Mesothelial cell of epicardium (in vitro differentiated cells): ENCODE measurements around the gene QKI. TPM values are rescaled to one million over a fixed set of nuclear protein-coding genes. Genes with fewer than 3 reads are reported as not detected.

Experiments used
- DNase-seq, 2 experiments: peaks; one replicate each; pipeline ENCODE4 v3.0.0; 2021; ENCODE audit warnings: low spot score in 2 of 2; ENCODE audit not compliant: unreplicated experiment in 2 of 2
- H3K27ac Mint-ChIP-seq: 2 replicates; pipeline ENCODE4 v1.8.0; 2021; ENCODE audit warnings: mixed read lengths
- H3K27me3 Mint-ChIP-seq: 2 replicates; pipeline ENCODE4 v1.8.0; 2021; ENCODE audit warnings: low read depth, mixed read lengths
- H3K36me3 Mint-ChIP-seq: 2 replicates; pipeline ENCODE4 v1.8.0; 2021; ENCODE audit warnings: mixed read lengths
- H3K4me1 Mint-ChIP-seq: 2 replicates; pipeline ENCODE4 v1.8.0; 2021; ENCODE audit warnings: mixed read lengths
- H3K4me3 Mint-ChIP-seq: 2 replicates; pipeline ENCODE4 v1.8.0; 2021; ENCODE audit warnings: mild to moderate bottlenecking, moderate library complexity, mixed read lengths
- H3K9me3 Mint-ChIP-seq: 2 replicates; pipeline ENCODE4 v1.8.0; 2021; ENCODE audit warnings: mixed read lengths
- CTCF ChIP-seq: fragments of 200-600 bp; sonication (generic); IDR thresholded peaks from one replicate; pipeline ENCODE4 v1.5.0; 2021; ENCODE audit warnings: antibody characterized with exemption; ENCODE audit not compliant: unreplicated experiment
- total RNA-seq: library from RNA; stranded (reverse); gene quantifications from 3 replicates; pipeline ENCODE4 v1.2.1, GENCODE V29; 2021

QKI gene
- total RNA-seq, 1 donor from 2014 or later, result 133 TPM

DNA sequence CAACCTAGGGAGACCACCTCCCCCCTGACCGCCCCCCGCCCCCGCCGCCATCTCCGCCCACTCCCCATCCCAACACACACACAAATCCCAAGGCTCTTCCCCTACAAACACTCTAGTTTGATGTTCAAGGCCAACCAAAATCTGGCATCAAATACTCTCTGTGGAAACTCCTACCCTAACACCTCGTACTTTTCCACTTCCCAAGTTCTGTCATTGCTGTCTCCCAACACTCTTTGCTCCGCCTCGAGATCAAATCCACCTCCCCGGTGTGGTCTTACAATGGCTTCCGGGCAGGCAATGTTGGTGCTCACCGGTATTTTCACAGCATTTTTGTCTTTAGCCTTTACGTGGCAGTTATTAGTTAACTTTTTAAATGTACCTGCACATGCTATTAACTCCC lies 4.8 kb upstream of the QKI start:
- no peak for TF ChIP-seq CTCF
- no peak overlapping the region for H3K4me3 Mint-ChIP-seq
- no peak overlapping the region for H3K27ac Mint-ChIP-seq
- H3K27me3 Mint-ChIP-seq, result no peaks in the 10 kb centered on the region
- H3K4me1 Mint-ChIP-seq, result peaks cover 10% of the 10 kb centered on the region
- no peaks in the 10 kb centered on the region for H3K36me3 Mint-ChIP-seq
- no peaks in the 10 kb centered on the region for H3K9me3 Mint-ChIP-seq
- DNase-seq, result no peak

- TF ChIP-seq CTCF, result no peak
- H3K4me1 Mint-ChIP-seq, result peaks cover 11% of the 10 kb centered on the region
- DNase-seq, result no peak
- no peaks in the 10 kb centered on the region for H3K36me3 Mint-ChIP-seq
- H3K4me3 Mint-ChIP-seq, result peak overlapping the region; percentile 77
- no peaks in the 10 kb centered on the region for H3K9me3 Mint-ChIP-seq
- H3K27me3 Mint-ChIP-seq, result no peaks in the 10 kb centered on the region
- H3K27ac Mint-ChIP-seq, result peak overlapping the region; percentile 88
These were observed 2.2 kb upstream of the QKI start for GRCh38 chr6:163412341-163412740.

DNA sequence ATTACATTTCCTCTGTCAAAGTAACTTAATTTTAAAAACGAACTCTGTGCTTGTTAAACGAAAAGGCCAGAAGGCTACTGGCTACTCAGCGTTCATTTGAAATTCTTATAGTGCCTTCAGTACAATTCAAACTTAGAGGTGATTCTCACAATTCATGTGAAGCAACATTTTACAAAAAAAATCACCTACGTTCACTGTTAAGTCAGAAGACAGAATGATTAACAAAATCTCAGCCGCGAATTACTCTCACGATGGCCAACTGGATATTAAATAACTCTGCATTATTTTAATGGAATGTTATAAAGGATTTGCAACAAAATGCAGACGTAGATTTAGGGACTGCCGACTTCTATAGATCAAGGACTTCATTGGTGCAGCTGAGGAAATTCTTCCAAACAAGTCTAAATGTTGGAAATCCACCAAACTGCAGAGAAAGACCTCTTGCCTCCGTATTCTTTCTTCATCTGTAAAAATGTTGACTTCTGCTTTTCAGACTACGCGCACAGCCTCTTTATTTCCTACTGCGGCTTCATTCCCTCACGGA lies 1.6 kb upstream of the QKI start:
- no peak for DNase-seq
- TF ChIP-seq CTCF, result no peak
- H3K4me1 Mint-ChIP-seq, result peaks cover 16% of the 10 kb centered on the region
- no peaks in the 10 kb centered on the region for H3K9me3 Mint-ChIP-seq
- peak overlapping the region; percentile 88 for H3K27ac Mint-ChIP-seq
- H3K27me3 Mint-ChIP-seq, result no peaks in the 10 kb centered on the region
- peak overlapping the region; percentile 77 for H3K4me3 Mint-ChIP-seq
- H3K36me3 Mint-ChIP-seq, result no peaks in the 10 kb centered on the region

DNA sequence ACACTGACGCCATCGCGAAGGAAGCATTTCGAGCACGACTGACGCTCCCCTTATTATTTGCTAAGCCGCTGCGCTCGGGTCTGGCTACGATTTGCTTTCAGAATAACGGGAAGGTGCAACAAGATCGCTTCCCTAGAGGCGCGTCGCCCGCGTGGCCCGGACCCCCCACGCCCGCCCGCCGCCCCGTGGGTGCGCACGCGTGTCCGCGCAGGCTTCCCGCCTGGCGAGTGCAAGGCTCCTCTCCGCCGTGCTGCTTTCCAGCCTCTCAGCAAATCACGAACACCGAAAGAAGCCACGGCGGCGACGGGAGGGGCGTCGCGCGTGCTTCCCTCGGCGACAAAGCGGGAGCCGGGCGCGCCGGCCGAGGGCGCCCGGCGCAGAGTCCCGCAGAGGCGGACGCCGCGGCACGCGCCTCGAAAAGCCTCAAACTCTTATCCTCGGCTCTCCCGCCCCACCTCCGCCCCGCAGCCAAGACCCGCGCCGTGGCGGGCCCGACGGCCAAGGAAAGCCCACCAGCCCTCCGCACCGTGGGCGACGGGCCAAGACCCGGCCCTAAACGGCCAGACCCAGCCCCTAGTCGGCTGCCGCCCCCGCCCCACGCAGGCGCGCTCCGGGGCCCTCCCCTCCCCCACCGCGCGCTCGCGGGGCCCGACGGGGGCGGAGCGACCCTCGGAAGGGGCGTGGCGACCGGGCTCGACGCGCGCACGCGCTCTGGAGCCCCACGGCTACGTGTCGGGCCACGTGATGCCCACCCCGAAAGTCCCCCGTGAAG lies 987 bp upstream of the QKI start:
- Mint-ChIP-seq H3K27me3 (no peaks in the 10 kb centered on the region), H3K4me3 (peak overlapping the region; percentile 77), H3K4me1 (peaks cover 21% of the 10 kb centered on the region), H3K36me3 (no peaks in the 10 kb centered on the region), H3K27ac (peak overlapping the region; percentile 93), H3K9me3 (no peaks in the 10 kb centered on the region)
- peak; percentile 85 to 94 for DNase-seq
- no peak for TF ChIP-seq CTCF

- DNase-seq, result peak in 1 of 2 experiments; percentile 54
- Mint-ChIP-seq H3K27ac (peak overlapping the region; percentile 86), H3K4me1 (peaks cover 35% of the 10 kb centered on the region), H3K4me3 (peak overlapping the region; percentile 75), H3K27me3 (no peaks in the 10 kb centered on the region), H3K36me3 (no peaks in the 10 kb centered on the region), H3K9me3 (no peaks in the 10 kb centered on the region)
- TF ChIP-seq CTCF, result no peak
These were observed 565 bp downstream of the QKI start for GRCh38 chr6:163414946-163415619.
